GM18520 (cell line): ENCODE measurements around the gene PLEKHA5.
"Not testable (repeated sequence)": the region's sequence is repeated elsewhere in the genome, so short reads cannot be mapped to it uniquely, and the experiment has no call there.

Experiments used
- ATAC-seq: cut with Tn5 transposase; IDR thresholded peaks from one replicate; pipeline ENCODE4 v1.9.1; 2021; ENCODE audit not compliant: unreplicated experiment

Gene PLEKHA5

DNA sequence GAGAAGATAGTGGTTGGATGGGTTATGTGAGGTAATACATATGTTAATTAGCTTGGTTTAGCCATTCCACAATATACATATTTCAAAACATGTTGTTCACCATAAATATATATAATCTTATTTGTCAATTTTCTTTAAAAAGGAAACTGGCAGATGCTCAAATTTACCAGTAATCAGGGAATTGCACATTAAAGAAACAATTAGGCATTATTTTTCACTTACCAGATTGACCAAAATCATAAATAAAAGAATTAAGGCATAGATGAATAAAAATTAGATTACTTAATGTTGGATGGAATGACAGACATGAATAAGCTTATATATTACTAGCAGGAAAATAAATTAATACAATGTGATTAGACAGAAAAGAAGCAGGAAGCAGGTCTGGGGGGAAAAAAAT is 147.2 kb downstream of the PLEKHA5 start:
- no peak for ATAC-seq

DNA sequence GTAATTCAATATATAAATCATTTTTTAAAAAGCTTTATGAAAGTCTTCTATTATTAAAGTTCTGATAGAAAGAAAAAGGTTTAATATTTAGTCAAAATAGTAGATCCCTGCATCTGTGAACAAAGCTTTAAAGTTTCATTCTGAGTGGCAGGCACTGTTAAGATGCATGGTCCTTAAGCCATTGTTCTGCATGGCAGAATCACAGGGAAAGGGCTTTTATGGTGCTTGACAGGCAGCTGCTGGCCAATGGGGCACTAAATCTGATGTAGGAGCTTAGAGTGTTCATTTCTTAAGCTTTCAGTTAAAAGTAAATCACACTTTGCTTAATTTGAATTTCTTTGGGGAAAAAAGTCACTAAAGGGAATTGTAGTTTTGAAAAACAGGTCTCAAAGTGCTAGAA is 148.2 kb downstream of the PLEKHA5 start:
- ATAC-seq, result no peak

DNA sequence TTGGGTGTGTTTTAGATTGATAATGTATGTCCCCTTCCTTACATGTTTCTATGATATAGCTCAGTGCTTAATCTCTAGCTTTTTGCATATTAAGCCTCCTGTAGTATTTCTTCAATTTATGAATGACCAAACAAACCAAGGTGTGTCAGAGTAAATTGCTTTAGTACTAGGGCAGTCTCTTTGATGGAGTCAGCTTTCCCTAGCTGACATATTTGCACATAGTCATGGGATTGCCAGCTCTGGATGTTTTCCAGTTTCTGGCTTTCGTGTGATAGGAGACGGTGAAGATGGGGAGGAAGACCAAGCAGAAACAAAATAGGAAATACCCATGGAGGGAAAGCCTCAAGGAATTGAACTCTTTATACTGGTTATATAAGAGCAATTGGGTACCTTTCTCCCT is 148.9 kb downstream of the PLEKHA5 start:
- ATAC-seq, result no peak

DNA sequence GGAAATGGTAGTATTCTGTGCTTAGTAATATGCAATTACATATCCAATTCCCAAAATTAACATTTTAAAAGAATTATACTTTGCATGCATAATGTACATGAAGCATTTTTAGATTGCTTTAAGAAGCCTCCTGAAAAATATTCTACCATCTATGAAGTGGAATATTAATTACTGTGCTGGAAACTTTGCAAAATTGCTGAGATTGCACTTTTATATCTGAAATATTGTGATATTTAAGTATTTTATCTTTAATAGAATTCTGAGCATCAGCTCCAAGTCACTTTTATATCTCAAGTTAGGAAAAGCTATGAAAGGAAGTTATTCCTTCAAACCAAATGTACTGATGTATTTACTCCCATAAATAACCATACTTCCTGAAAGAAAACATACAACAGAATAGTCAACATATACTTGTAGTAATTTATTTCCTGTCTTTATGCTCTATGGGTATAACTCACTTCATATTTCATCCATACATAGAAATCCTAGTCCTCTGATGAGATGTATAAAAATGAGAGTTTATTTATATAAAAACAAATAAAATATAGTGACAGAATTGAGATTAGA is 152.7 kb downstream of the PLEKHA5 start:
- ATAC-seq, result no peak

DNA sequence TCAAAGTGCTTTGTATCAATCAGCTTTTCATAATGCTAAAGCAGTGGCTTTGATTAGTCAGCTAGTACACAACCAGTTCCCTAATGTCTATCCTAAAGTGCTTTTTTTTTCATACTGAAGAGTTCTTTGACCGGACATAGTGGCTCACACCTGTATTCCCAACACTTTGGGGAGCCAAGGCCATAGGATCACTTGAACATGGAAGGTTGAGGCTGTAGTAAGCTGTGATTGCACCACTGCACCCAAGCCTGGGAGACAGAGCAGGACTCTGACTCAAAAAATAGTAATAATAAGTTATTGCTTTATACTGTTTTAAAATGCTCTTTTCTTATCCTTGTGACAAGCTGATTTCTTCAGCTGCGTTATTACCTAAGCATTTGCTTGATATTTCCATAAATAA is 155.1 kb downstream of the PLEKHA5 start:
- no peak for ATAC-seq

DNA sequence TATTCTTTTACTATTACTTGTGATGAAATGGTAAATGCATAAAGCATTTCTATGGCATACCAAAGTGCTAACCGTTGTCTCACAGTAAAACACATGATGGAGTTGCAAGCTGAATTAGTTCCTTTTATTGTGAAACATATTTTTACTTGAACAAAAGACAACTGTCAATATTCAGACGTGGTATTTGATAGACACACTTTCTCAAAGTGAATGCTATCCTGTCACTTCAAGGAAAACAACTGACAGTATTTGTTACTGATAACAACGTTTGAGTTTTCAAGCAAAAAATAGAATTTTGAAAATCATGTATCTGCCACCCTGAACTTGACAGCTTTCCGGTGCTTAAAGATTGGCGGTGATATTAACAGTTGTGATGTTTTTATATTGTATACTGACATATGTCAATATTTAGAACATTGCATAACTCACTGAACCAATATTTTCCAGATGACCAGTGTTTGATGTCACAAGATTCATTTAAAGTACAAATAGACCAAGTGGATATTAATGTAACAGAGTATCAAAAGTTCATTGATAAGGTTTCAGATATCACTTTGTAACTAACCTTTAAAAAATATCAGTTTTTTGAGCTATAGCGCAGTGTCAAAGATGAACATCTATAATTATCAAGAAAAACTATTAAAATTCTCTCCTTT is 156.4 kb downstream of the PLEKHA5 start:
- ATAC-seq, result no peak

DNA sequence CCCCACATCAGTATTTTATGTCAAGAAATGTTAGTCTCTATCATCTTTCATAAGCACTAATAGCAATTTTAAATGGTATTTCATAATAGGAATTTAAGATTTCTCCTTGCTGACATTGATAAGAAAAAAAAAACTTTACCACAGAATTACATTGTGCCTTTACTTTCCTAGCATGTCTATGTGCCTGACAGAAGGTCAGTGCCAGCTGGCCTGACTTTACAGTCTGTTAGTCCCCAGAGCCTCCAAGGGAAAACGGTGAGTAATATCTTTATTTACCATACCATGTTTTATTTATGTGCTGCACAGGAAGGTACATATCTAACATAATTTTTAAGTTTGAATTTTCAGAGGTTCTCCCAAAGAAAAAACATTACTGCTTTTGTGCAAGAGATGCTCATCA is 157.8 kb downstream of the PLEKHA5 start:
- ATAC-seq, result no peak

DNA sequence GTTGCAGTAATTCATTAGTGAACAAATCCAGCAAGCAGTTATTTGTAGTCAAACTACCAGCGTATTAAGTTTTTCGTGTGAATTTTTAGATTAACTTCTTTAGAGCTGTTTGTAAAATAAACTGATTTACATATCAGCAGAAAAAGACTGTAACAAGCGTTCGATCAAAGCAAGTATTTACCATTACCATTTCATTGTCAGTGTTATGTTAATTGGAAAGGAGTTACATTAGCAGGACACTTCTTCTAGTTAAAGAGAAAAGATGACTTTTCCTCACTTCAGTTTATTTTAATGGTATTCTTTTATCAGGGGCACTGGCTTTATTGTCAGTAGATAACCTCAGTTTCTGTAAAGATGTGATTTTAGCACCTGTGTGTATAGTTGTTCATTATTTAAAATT is 158.6 kb downstream of the PLEKHA5 start:
- no peak for ATAC-seq

DNA sequence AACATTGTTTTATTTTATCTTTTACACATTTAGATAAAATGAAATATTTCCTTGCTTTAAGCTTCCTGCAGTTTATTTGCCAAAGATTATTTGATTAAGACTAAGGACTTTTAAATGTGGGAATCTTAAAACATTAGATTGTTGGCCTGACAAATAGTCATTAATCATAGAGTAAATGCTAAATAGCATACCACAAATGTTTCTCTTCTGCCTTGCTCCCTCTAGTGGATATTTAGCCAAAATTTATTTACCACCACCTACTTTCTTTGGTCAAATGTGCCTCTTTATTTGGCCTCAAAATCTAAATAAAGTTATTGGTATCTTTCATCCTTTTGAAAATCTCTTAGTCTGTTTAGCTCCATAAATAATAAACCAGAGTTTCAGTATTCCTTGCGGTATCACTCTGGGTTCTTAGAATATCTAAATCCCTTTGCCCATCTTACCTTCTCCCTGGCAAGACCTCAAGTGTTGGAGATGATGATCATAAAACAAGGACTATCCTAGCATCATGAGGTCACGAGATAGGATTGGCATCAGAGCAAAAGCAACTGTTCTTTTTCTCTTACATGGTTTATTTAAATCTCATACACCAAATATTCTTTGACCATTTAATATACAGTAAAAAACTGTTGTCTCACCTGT is 159.2 kb downstream of the PLEKHA5 start:
- no peak for ATAC-seq

DNA sequence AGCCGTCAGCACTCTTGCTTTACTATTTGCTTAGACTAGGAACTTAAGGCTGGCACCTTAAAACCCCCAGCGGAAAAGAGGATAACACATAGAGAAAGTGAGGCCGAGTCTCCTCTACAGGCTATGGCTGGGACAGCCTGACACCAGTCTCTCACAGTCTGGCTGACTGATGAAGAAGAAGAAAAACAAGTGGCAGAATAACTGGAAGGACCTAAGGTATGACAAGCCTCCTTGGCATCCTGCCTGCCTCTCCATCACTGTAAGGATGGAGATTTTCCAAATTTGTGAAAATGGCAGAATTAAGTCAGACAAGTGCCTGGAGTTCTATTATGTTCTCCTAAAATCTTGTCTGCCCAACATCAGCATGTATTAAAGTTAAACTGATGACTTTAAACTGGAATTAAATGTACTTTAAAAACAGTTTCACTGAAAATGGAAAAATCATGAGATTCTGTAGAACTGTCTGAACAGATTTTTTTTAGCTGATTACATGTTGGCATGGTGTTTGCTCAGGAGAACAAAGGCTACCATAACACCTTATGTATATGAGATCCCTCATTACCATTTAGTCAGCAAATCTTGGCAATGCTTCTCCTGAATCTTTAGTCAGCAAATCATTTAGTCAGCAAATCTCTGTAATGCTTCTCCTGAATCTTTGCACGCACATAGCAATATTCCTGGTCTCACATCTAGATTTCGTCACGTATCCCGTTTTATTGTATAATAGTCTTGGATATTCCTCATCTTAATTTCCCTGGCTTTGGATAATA is 169.5 kb downstream of the PLEKHA5 start:
- ATAC-seq, result no peak

DNA sequence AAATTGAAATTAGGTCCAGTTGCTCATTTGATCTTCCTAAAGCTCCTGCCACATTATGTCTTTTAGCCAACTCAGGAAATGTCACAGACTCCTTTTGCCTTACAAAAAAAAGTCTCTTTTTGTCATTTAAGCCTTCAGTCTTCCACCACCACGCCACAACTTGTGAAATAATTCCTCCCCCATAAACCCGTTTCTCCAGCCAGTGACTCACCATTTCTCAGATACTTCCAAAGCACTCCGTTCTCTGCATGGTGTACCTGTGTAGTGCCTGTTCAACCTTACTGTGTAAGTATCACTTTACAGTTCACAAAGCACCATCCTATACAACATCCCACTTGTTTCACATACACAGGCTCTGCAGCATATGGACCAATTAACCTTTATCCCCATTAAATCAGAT is 170.2 kb downstream of the PLEKHA5 start:
- no peak for ATAC-seq

DNA sequence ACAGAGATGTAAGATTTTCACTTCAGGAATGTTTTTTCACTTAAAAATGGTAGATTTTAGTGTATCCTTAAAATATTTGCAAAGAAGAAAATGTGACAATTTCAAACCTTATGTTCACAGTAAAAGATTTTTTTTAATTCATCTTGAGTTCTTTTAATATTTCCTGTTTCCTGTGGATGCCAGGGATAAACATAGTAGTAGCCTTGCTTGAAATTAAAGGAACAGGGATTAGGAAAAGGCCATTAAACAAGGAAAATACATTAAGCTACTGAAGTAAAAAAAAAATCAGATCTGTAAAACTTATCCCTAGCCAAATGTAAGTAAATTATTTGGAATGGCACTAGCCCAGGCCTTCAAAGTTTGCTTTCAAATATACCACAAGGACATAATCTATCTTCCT is 171.7 kb downstream of the PLEKHA5 start:
- ATAC-seq, result no peak

DNA sequence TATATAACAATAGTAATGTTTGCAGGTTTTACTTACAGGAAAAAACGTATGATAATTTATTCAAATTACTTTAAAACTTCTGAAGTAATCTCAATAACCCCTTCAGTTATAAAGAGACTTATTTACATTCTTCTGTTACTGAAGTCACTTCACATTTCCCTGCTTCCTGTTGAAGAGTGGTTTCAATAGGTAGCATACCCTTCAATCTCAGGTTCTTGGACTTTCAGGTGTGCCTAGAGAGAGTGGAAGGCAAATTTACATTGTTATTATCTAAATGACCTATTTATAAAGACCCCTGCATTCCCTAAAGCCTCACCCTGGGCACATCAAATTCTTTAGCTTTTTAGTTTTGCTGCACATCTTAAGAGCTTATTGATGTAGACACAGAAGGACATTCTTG is 172.2 kb downstream of the PLEKHA5 start:
- no peak for ATAC-seq

DNA sequence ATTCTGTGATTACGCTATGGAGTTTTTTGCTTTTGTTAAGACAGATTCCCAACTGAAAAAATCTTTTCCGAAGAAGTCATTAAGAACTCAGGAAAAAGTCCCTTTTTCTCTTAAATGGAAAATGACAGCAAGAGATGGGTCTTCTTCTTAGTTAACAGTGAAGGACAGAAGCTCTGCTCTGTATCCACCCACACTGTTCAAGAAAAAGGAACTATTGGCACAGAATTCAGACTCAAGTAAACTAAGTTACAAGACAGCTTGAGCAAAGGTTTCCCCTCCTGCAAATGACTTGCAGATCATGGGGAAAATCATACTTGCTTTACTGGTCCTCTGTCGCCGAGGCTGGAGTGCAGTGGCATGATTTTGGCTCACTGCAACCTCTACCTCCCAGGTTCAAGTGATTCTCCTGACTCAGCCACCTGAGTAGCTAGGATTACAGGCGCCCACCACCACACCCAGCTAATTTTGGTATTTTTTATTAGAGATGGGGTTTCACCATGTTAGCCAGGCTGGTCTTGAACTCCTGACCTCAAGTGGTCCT is 172.6 kb downstream of the PLEKHA5 start:
- ATAC-seq, result no peak

DNA sequence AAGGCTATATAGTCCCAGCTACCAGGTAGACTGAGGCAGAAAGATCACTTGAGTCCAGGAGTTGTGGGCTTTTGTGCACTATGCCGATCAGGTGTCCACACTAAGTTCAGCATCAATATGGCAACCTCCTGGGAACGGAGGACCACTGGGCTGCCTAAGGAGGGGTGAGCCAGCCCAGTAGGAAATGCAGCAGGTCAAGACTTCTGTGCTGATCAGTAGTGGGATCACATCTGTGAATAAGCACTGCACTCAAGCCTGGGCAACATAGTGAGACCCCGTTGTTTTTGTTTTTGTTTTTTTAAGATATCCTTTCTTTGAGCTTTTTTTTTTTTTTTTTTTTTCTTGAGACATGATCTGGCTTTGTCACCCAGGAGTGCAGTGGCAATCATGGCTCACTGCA is 174.0 kb downstream of the PLEKHA5 start:
- no peak for ATAC-seq

DNA sequence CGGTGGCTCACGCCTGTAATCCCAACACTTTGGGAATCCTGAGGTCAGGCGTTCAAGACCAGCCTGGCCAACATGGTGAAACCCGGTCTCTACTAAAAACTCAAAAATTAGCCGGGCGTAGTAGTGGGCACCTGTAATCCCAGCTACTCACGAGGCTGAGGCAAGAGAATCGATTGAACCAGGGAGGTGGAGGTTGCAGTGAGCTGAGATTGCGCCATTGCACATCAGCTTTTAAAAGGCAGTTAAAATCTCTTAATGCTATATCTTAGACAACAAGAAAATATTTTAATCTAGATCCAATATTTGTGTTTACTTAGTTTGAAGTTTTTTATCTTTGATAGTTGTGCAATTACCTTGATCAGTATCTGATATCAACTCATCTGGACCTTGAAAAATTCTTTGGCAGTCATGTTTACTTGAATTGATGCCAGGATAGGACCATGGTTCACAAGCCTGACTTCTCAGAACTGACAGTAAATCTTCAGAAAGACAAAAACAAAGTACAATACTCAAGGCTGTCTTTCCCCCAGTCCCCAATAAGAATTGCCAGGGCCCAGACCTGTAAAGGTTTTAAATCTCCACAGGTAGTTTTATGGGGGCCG is 174.7 kb downstream of the PLEKHA5 start:
- no peak for ATAC-seq

DNA sequence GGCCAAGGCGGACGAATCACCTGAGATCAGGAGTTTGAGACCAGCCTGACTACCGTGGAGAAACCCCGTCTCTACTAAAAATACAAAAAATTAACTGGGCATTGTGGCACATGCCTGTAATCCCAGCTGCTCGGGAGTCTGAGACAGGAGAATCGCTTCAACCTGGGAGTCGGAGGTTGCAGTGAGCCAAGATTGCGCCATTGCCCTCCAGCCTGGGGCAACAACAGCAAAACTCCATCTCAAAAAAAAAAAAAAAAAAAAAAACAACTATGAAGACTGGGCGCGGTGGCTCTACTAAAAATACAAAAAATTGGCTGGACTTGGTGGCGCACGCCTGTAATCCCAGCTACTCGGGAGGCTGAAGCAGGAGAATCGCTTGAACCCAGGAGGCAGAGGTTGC is 176.1 kb downstream of the PLEKHA5 start:
- not testable (repeated sequence) for ATAC-seq

DNA sequence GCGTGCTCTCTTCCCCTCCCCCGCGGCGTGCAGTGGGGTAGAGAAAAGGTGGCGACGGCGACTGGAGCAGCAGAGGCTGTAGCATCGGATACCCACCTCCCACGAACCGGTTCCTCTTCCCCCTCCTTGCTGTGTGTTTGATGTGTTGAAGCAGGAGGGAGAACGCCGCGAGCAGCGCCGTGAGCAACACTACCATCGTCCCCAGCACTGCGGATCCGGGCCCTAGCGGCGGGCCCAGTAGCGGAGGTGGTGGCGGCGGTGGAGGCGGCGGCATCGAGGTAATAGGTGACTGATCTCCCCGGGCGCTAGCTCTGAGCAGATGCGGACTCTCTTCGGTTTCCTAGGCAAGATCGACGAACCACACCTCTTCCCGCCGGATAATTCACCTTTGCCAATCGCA is 176.8 kb downstream of the PLEKHA5 start:
- ATAC-seq, result no peak

DNA sequence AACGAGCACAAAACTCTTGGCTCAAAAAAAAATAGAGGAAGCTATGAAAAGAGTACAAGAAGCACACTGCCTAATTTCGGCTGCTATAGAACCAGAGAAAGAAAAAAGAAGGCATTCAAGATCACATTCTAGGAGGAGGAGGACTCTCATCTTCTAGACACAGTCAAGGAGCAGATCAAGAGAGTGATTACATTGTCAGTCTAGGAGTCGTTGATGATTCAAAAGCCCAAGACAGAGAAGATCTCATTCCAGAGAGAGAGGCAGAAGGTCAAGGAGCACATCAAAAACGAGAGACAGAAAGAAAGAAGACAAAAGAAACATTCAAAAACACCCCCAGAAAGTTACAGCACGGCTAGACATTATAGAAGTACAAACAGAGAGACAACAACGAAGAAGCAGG is 177.9 kb downstream of the PLEKHA5 start:
- no peak for ATAC-seq

DNA sequence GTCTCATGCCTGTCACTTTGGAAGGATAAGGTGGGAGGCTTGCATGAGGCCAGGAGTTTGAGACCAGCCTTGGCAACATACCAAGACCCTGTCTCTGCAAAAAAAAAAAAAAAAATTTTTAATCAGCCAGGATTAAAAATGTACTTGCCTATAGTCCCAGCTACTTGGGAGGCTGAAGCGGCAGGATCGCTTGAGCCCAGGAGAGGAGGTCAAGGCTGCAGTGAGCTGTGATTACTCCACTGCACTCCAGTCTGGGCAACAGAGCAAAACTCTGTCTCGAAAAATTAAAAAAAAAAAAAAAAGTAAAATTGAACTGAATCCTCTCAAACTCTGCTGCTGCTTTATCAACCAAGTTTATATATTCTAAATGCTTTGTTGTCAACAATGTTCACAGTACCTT is 181.6 kb downstream of the PLEKHA5 start:
- ATAC-seq, result no peak

DNA sequence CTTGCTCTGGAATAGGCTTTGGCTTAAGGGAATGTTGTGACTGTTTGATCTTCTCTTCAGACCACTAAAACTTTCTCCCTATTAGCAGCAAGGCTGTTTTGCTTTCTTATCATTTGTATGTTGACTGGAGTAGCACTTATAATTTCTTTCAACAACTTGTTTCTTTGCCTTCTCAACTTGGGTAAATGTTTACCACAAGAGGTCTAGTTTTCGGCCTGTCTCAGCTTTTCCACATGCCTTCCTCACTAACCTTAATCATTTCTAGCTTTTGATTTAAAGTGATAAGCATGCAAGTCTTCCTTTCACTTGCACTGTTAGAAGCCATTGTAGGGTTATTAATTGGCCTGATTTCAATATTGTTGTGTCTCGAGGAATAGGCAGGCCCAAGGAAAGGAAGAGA is 183.1 kb downstream of the PLEKHA5 start:
- ATAC-seq, result no peak
